GDM1 (cell line): ENCODE data around the gene IBTK.
"Not testable (repeated sequence)": the region's sequence is repeated elsewhere in the genome, so short reads cannot be mapped to it uniquely, and the experiment has no call there.

Experiments
- DNase-seq: peaks from one replicate; lab custom pipeline; 2025; lab: John Stamatoyannopoulos, UW

Gene IBTK, protein sequence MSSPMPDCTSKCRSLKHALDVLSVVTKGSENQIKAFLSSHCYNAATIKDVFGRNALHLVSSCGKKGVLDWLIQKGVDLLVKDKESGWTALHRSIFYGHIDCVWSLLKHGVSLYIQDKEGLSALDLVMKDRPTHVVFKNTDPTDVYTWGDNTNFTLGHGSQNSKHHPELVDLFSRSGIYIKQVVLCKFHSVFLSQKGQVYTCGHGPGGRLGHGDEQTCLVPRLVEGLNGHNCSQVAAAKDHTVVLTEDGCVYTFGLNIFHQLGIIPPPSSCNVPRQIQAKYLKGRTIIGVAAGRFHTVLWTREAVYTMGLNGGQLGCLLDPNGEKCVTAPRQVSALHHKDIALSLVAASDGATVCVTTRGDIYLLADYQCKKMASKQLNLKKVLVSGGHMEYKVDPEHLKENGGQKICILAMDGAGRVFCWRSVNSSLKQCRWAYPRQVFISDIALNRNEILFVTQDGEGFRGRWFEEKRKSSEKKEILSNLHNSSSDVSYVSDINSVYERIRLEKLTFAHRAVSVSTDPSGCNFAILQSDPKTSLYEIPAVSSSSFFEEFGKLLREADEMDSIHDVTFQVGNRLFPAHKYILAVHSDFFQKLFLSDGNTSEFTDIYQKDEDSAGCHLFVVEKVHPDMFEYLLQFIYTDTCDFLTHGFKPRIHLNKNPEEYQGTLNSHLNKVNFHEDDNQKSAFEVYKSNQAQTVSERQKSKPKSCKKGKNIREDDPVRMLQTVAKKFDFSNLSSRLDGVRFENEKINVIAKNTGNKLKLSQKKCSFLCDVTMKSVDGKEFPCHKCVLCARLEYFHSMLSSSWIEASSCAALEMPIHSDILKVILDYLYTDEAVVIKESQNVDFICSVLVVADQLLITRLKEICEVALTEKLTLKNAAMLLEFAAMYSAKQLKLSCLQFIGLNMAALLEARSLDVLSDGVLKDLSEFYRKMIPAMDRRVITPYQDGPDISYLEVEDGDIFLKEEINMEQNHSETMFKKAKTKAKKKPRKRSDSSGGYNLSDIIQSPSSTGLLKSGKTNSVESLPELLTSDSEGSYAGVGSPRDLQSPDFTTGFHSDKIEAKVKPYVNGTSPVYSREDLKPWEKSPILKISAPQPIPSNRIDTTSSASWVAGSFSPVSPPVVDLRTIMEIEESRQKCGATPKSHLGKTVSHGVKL (N-terminal part only)

DNA sequence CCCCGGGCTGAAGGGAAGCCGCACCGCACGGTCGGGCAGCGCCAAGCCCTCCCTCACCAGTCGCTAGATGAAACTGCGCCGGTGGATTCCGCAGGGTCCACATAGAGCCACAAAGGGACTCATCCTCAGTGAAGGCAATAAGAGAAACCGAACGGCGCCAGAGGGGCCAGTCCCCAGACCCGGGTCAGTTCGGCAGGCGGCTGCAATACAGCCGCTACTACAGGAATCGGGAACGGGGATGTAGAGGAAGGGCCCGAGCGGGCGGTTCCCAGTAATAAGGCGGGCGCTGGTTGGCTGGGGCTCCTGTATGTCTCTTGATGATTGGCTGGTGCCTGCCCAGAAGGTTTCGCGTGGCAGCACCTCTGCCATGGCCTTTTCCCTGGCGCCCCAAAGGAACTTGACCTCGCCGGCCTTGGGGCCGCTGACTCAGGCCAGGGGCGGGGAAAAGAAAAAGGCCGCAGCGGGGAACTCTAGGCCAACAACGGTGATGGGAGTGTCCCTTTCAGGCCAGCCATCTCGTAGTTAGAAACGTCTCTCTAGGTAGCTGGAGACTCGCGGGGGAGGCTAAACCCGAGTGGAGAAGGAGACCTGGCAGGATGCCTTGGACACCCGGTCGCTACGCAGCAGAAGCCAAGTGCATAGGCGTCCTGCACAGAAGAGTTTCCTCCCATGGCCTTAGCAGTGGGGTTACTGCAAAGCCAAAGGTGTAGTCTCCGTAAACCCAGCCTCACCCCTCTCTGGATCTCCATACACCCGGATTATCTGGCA is at the start of gene IBTK:
TSS of gene IBTK (minus strand) at position 240 of the 768 bp plus-strand sequence. CDS start 7,258 bp downstream, outside the sequence.
- peak; percentile 85 for DNase-seq

DNA sequence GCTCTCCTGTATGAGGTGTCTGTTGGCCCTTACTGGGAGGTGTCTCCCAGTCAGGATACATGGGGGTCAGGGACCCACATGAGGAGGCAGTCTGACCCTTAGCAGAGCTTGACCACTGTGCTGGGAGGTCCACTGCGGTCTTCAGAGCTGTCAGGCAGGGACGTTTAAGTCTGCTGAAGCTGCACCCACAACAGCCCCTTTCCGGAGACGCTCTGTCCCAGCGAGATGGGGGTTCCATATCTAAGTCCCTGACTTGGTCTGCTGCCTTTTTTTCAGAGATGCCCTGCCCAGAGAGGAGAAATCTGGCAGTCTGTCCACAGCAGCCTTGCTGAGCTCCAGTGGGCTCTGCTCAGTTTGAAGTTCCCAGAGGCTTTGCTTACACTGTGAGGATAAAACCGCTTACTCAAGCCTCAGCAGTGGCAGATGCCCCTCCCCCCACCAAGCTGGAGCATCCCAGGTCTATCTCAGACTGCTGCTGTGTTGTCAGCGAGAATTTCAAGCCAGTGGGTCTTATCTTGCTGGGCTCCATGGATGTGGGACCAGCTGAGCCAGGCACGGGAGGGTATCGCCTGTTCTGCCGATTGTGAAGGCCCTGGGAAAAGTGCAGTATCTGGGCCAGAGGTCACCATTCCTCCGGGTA is 36.3 kb upstream of the IBTK start:
- DNase-seq, result no peak

DNA sequence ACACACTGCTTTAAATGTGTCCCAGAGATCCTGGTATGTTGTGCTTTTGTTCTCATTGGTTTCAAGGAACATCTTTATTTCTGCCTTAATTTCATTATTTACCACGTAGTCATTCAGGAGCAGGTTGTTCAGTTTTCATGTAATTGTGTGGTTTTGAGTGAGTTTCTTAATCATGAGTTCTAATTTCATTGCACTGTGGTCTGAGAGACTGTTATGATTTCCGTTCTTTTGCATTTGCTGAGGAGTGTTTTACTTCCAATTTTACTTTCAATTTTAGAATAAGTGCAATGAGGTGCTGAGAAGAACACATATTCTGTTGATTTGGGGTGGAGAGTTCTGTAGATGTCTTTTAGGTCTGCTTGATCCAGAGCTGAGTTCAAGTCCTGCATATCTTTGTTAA is 34.0 kb upstream of the IBTK start:
- not testable (repeated sequence) for DNase-seq

DNA sequence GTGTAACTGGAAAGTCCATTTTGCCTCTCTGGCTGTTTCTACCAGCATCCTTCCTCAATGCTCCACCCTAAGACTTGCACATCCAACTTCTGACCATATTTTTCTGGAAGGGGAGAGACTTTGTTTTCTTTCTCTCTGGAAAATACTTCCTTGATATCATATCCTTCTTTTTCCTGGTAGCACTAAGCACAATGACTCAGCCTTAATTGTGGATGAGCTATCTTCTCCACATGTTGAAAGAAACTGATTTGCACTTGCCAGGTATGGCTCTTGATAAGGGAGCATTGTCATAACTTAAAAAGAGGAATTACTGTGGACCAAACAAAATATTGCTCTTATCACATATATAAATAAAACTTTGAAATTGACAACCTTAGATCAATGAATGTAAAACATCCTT is 30.1 kb upstream of the IBTK start:
- DNase-seq, result no peak

DNA sequence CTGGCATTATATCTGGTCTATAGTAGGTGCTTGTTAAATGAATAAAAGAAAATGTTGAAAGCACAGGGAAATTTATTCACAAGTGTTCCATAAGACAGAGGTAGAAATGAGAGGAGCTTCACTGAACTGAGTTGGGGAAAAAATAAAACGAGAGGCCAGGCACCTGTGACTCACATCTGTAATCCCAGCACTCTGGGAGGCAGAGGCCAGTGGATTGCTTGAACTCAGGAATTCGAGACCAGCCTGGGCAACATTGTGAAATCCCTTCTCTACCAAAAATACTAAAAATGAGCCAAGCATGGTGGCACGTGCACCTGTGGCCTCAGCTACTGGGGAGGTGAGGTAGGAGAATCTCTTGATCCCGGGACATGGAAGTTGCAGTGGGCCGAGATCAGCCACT is 28.1 kb upstream of the IBTK start:
- no peak for DNase-seq

DNA sequence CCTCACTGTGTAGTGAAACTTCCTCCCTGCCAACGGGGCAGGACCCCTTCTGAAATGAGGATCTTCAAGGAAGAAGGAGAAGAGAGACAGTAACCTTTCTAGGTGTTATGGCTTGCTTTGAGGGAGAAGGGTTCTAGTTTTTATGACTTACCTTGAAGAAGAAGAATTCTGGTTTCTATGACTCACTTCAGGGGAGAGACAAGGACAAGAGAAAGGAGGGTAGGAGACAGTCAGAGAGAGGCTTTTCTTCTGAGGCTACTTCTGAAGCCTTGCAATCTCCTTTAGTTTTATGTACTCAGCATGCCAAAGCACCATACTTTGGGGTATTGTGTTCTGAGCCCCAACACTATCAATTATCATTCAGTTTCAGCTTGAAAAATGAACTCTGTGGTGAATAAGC is 25.8 kb upstream of the IBTK start:
- DNase-seq, result no peak

DNA sequence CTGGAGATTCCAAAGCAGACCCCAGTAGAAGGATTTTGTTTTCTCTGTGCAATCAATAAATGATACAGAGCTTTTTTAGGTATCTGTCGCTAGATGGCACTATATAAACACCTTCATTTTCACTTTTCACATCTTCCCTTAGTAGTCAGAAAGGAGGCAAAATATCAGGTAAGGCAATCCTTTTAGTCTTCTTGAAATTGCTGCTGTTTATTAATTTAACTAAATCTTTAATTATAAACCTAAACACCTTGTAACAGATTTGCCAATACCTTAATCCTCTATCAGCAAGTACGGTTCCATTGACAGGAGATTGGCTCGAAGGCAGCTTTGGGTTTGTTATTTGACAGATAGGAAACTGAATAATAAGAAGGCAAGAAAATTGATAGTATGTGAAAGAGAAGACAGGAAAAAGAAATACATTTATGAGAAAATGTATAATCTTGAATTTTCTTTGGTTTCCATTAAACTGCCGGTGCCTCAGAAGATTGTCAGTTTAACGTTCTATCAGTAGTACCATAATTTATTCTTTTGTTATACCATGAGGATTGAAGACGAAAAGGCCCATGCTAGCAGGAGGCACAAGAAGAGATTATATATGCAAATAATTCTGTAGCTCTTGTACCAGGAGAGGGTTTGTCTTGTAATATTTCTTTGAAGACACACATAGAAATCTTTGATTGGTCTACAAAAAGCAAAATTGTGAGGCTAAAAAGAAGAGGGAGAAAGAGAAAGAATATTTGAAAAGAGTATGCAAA is 23.5 kb upstream of the IBTK start:
- DNase-seq, result no peak

DNA sequence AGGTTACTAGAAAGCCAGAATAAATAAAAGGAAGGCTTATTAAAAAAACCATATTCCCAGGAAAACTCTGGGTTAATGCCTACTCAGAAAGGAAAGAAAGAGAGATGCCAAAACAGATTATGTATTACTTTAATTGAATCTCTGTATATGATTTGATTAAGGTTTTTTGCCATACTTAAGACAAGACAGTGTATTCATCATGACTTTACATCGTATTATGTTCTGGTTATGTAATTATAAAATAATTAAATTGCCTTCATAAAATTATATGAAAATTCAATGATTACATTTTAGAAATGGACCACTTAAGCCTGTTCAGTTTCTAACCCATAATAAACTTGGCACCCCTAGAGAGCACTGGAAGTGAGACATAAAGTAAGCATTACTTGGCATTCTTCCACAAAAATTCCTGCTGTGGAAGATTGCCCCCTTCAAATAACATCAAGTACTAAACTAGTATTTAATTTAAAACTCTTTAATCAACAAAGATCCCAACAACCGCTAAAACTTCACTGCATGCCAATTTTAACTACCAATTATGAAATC is 20.8 kb upstream of the IBTK start:
- DNase-seq, result no peak

DNA sequence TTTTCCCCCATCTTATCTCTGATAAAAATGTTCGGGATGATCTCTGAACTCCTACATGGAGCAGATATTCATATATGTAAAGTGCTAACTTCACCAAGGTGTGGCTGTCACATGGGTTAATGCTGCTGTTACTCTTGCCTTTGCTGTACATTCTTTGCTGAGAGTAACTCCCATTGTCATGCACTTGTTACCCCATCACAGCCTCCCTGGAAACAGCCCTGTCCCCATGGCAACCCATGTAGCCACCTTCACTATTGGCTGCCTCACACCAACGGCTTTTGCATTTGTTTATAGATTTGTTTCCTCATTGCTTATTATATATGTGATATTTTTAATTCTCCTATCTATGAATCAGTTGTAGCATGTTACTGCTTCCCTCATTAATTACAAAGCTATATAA is 17.3 kb upstream of the IBTK start:
- DNase-seq, result no peak

DNA sequence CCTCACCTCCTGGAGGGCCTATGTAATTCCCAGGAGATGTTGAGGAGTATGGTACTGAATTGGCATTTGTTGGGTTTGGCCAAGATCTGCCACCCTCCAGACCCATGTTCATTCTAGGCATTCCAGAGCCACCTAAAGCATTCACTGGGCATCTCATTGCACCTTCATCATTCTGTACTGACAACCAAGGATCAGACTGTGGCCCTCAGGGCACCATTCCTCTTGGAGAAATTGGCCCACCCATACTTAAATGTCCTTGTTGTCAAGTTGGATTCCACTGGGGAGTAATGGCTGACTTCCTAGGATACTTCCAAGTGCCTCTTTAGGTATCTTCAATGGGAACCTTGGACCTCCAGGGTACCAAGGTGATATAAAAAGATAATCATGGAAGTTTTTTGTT is 16.8 kb upstream of the IBTK start:
- no peak for DNase-seq

DNA sequence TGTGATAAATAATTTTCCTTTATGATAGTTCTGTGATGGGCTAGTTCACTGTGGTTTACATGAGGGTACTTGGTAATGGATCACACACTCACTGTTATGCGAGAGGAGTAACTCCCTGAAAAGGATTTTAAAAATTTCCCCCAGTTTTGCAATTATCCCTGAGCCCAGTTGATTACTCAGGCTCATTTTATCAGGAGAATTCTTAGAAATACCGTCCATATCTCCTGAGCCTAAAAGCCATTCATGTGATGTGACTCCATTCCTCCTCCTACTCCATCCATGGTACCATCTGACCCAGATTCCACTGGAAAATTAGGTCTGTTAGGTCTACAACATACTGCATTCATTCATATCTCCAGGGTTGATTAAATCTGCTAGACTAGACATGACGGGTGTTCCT is 16.4 kb upstream of the IBTK start:
- no peak for DNase-seq

DNA sequence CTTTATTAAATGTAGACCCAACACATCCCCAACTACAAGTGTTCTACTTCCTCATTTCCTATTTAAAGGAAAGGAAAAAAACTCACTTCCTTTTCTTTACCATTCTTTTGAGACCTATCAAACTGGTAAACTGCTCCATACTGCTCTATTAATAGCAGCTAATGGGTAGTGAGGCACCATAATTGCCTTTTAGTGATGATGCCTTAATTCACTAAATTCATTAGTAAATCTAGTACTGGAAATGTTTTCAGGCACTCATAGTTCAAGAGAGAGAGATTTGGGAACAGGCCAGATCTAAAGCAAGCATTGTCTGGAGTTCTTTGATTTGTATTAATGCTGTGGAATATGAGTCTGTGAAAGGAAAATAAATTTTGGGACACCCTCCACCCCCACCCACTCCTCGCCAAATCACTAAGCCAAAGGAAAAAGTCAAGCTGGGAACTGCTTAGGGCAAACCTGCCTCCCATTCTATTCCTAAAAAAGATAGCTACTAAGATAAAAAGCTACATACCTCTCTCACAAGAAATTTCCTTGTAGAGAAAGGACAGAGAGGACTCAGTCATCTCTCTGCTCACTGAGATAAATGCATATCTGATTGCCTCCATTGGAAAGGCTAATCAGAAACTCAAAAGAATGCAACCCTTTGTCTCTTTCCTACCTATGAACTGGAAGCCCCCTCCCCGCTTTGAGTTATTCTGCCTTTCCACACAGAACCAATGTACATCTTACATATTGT is 13.6 kb upstream of the IBTK start:
- no peak for DNase-seq

DNA sequence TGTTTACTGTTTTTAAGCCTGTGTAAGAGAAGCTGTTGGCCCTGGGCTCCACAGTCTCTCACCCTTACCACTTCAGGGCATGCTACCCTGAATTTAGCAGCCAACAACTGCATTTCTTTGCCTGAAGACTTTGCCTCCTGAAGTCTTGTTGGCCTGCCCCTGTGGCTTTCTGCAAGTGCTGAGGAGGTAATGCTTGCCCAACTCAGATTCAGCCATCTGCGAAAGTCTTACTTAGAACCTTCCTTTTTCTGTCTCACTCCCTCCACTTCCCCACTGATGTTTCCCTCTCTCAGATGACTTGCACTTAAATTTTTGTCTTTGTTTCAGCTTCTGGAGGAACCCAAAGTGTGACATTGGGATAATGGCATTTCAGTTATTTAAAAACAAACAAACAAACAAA is 11.8 kb upstream of the IBTK start:
- DNase-seq, result peak; percentile 44

DNA sequence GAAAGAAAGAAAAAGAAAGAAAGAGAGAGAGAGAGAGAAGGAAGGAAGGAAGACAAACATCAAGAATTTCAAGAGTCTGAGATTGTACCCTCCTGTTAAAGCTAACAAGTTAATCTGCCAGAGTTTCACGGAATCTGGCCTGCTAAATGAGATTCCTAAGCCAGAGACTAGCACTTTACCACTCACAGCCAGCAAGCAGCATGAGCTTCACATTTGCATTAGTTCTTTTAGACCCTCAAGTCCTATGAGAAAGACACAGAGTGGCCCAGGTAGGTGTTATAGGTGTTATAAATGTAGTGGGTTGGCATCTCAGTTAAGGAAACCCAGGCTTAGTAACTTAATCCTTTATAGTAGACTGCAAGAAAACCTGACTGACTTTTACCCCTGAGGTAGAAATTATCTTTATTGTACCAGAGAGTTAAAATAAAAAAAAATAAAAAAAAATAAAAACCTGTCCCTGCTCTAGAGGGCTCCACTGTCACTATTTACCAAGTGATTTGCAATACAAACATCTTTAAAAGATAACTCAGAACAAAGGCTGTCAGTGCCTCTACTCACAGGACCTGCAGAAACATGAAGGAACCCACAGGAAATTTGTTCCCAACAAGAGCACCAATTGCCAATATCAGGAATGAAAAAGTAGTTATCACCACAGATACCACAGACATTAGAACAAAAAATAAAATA is 9.7 kb upstream of the IBTK start:
- no peak for DNase-seq

DNA sequence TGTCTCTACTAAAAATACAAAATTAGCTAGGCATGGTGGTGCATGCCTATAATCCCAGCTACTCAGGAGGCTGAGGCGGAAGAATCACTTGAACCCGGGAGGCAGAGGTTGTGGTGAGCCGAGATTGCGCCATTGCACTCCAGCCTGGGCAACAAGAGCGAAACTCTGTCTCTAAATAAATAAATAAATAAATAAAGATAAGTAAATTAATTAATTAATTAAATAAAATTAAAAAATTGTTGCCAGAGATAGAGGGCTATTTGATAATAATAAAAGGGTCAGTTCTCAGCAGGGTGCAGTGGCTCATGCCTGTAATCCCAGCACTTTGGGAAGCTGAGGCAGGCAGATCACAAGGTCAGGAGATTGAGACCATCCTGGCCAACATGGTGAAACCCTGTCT is 7.2 kb upstream of the IBTK start:
- not testable (repeated sequence) for DNase-seq

DNA sequence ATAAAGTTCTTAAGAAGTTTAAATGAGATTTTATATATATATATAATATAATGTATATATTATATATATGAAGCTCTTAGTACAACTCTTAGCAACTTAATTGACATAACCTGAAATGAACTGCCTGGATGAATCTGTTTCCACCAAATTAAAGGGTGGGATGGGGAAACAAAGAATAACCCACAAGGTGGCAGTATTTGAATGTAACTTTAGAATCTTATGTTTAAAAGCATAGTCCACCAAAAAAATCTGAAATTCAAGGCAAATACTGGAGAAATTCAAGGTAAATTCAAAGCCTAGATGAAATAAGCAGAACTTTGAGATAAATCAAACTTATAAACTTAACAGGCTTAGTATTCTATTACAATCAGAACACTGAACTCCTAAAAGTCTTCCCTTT is 4.4 kb upstream of the IBTK start:
- DNase-seq, result no peak

DNA sequence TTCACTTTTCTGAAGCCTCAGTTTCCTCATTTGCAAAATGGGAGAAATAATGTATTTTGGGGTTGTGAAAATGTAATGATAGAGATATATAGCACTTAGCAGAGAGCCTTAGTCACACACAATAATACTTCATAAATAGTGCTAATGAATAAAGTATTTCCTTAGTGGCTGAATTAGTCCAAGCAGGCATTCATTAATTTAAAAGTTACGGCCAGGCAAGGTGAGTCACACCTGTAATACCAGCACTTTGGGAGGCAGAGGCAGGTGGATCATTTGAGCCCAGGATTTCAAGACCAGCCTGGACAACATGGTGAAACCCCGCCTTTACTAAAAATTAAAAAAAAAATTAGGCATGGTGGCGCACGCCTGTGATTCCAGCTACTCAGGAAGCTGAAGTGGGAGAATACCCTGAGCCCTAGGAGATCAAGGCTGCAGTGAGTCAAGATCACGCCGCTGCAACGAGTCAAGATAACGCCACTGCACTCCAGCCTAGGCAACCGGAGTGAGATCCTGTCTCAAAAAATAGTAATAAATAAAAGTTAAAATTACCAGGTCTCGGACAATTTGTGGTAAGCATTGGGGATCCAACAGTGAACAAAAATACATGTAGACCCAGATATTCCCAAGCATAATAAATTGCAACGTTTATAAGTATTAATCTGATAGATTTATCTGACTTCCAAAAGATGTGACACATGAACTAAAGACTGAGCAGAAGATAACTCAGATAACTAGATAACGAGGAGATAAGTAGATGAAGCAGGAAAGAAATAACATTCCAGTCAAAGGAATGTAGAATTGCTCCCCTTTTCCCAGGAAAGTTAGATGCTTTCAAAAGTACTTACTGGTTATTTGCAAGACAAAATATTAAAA is 2.1 kb upstream of the IBTK start:
- DNase-seq, result no peak

DNA sequence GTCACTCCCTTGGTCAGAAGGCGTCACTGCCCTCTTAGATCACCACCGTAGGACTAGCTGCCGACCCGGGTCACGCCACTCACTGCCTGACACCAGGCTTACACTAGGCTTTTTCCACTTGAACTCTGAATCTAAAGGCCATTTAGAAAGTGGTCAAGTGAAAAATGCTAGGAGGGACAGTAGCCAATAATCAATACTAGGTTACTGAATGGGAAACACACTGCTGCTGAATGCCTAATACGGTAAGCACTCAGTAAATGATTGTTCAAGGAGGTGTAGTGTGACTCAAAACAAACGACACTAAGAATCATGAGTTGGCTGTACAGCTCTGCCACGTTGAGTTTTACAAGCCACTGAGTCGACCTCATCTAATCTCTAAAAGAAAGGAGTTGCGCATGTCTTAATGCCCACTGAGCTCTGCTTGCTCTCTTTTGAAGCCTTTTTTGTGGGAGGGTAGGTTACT is 760 bp upstream of the IBTK start:
- no peak for DNase-seq
